HepG2 (cell line): Measurements from ENCODE around the gene FSHB. TPM values are rescaled to one million over a fixed set of nuclear protein-coding genes. Genes with fewer than 3 reads are reported as not detected.
A peak's percentile ranks its signal among the peaks of the same experiment; 100 is the strongest.
"Not testable (repeated sequence)": the region's sequence is repeated elsewhere in the genome, so short reads cannot be mapped to it uniquely, and the experiment has no call there.

Experiments used
- ATAC-seq: fragments of 200-7000 bp; cut with Tn5 transposase; 3 replicates; pipeline ENCODE4 v1.9.1; 2020; ENCODE audit warnings: mild to moderate bottlenecking, moderate library complexity
- BruUV-seq: library from RNA; stranded (reverse); fragments of 400-500 nt; replicated peaks from 2 replicates; lab custom pipeline; 2021; lab: Mats Ljungman, UMichigan
- CTCF ChIA-PET: fragments of 300-600 bp; formaldehyde crosslinking; extraction: SDS; loops from one replicate; lab custom pipeline; 2021; ENCODE audit warnings: low total read pairs, inconsistent platforms, low intra/inter-chr PET ratio; lab: Yijun Ruan, JAX
- POLR2A ChIA-PET: fragments of 350-600 bp; sonication (Branson Sonifier 250); formaldehyde crosslinking; loops from one replicate; lab custom pipeline; 2020; ENCODE audit warnings: antibody characterized with exemption, inconsistent platforms; lab: Yijun Ruan, JAX
- DNase-seq: peaks from one replicate; pipeline ENCODE4 v3.0.0-alpha.2; 2015; ENCODE audit warnings: low spot score
- FAIRE-seq: peaks from 3 replicates; lab custom pipeline; 2011; peaks lifted over from hg19 to GRCh38; lab: Jason Lieb, UNC
- H2AFZ ChIP-seq: one replicate; pipeline ENCODE4 v1.6.1; 2011; ENCODE audit warnings: low read length, inconsistent platforms
- H3K27ac ChIP-seq: fragments of 300-600 bp; 3 replicates; pipeline ENCODE4 v1.8.0; 2011; ENCODE audit warnings: mixed run types, mild to moderate bottlenecking, mixed read lengths, low read length, inconsistent platforms; ENCODE audit not compliant: insufficient read depth; ENCODE audit errors: extremely low read length
- H3K27me3 ChIP-seq, 2 experiments: fragments of 200-600 bp in 1 of 2; 2 replicates in 1 of 2; 3 replicates in 1 of 2; pipeline versions ENCODE4 v1.6.0 to v1.8.0; 2011; ENCODE audit warnings: low read length in 2 of 2, mild to moderate bottlenecking in 2 of 2, moderate library complexity in 2 of 2, inconsistent platforms in 1 of 2; ENCODE audit not compliant: insufficient read depth in 2 of 2, control insufficient read depth in 1 of 2
- H3K36me3 ChIP-seq, 2 experiments: fragments of 200-600 bp in 1 of 2; replicated peaks in 1 of 2; 2 replicates in 1 of 2; 3 replicates in 1 of 2; pipeline versions ENCODE4 v1.5.1 to v1.8.0; 2011; ENCODE audit warnings: low read length in 2 of 2, inconsistent platforms in 1 of 2; ENCODE audit not compliant: insufficient read depth in 2 of 2, control insufficient read depth in 1 of 2
- H3K4me1 ChIP-seq: 2 replicates; pipeline ENCODE4 v1.5.1; 2012; ENCODE audit warnings: low read length, inconsistent platforms; ENCODE audit not compliant: insufficient read depth
- H3K4me2 ChIP-seq: 2 replicates; pipeline ENCODE4 v1.6.0; 2011; ENCODE audit warnings: low read depth, low read length, inconsistent platforms
- H3K4me3 ChIP-seq, 3 experiments: fragments of 200-600 bp in 1 of 3; sonication (generic), shearing (Covaris generic) in 1 of 3; replicated peaks in 1 of 3; 2 replicates each; pipeline ENCODE4 v1.5.1; 2011 to 2016; ENCODE audit warnings: low read length in 3 of 3, inconsistent platforms in 2 of 3, low read depth in 2 of 3, mild to moderate bottlenecking in 2 of 3, control low read depth in 1 of 3, mixed read lengths in 1 of 3; ENCODE audit not compliant: insufficient read depth in 1 of 3
- H3K79me2 ChIP-seq: one replicate; pipeline ENCODE4 v1.6.1; 2011; ENCODE audit warnings: low read length, inconsistent platforms; ENCODE audit not compliant: insufficient read depth
- H3K9ac ChIP-seq: 2 replicates; pipeline ENCODE4 v1.6.0; 2011; ENCODE audit warnings: mild to moderate bottlenecking, low read depth, low read length, inconsistent platforms; ENCODE audit not compliant: insufficient read depth
- H3K9me3 ChIP-seq: 2 replicates; pipeline ENCODE4 v1.5.1; 2012; ENCODE audit warnings: mild to moderate bottlenecking, low read length
- H4K20me1 ChIP-seq: 2 replicates; pipeline ENCODE4 v1.6.0; 2011; ENCODE audit warnings: inconsistent platforms, mild to moderate bottlenecking, low read length, moderate library complexity; ENCODE audit not compliant: insufficient read depth
- ATM ChIP-seq: fragments of 450-650 bp; IDR thresholded peaks from 2 replicates; pipeline ENCODE4 v1.7.1; 2017; ENCODE audit warnings: mild to moderate bottlenecking, borderline replicate concordance
- CTCF ChIP-seq: sonication (generic); formaldehyde crosslinking; IDR thresholded peaks from 2 replicates; pipeline ENCODE4 v1.5.0; 2020; ENCODE audit warnings: mild to moderate bottlenecking, missing genetic modification reagents, moderate library complexity
- FOXA3 ChIP-seq: IDR thresholded peaks from 2 replicates; pipeline ENCODE4 v1.6.1; 2016; ENCODE audit warnings: missing genetic modification reagents, missing compliant biosample characterization
- FOXJ3 ChIP-seq: sonication (generic); formaldehyde crosslinking; IDR thresholded peaks from 2 replicates; pipeline ENCODE4 v1.4.0; 2020; ENCODE audit warnings: missing genetic modification reagents, mild to moderate bottlenecking, borderline replicate concordance
- SALL1 ChIP-seq: sonication (generic); formaldehyde crosslinking; IDR thresholded peaks from 2 replicates; pipeline ENCODE4 v1.8.0; 2022; ENCODE audit warnings: mild to moderate bottlenecking, missing genetic modification reagents
- TEF ChIP-seq: sonication (generic); formaldehyde crosslinking; IDR thresholded peaks from 2 replicates; pipeline ENCODE4 v1.5.0; 2020; ENCODE audit warnings: missing genetic modification reagents
- TIGD3 ChIP-seq: sonication (generic); formaldehyde crosslinking; IDR thresholded peaks from 2 replicates; pipeline ENCODE4 v1.5.1; 2020; ENCODE audit warnings: mild to moderate bottlenecking, missing genetic modification reagents, borderline replicate concordance
- ZNF296 ChIP-seq: sonication (generic); formaldehyde crosslinking; conservative IDR thresholded peaks from 2 replicates; pipeline ENCODE4 v1.5.0; 2020; ENCODE audit warnings: mild to moderate bottlenecking, missing genetic modification reagents
- ZNF574 ChIP-seq: sonication (generic); formaldehyde crosslinking; IDR thresholded peaks from 2 replicates; pipeline ENCODE4 v1.4.0; 2020; ENCODE audit warnings: missing genetic modification reagents
- WGBS: methylation state at CpG from one replicate; pipeline ENCODE4 v1.1.6; 2017; ENCODE audit warnings: low lambda C conversion rate; 5-methylcytosine and 5-hydroxymethylcytosine counted together
- in situ Hi-C: cut with HindIII; loops from 2 replicates; pipeline ENCODE4 v1.10.0; 2017; ENCODE audit warnings: low pct_unique_long_range_greater_than_20kb; ENCODE audit not compliant: extremely low pct_ligation_motif_present
- intact Hi-C: fragments of 100-400 bp; cut with micrococcal nuclease; formaldehyde crosslinking; loops from one replicate; pipeline ENCODE4 v1.10.0; 2022; ENCODE audit not compliant: unreplicated experiment
- polyA plus RNA-seq, 8 experiments: library from polyadenylated mRNA; depleted of rRNA in 3 of 8; stranded (reverse) in 7 of 8; unstranded in 1 of 8; fragments of >200 nt; fragmentation: Illumina TruSeq in 4 of 8; extraction: Trizol in 4 of 8; gene quantifications; 2 replicates each; pipeline versions ENCODE4 v1.2.1 to v1.2.3, GENCODE V29; 2011 to 2016; ENCODE audit warnings: low read depth in 4 of 8, missing spikeins in 1 of 8, mixed read lengths in 1 of 8; ENCODE audit not compliant: insufficient read depth in 1 of 8
- total RNA-seq, 5 experiments: library from RNA; depleted of rRNA; stranded (reverse); fragments of >200 nt; fragmentation: Illumina TruSeq; extraction: Trizol; gene quantifications; 2 replicates each; pipeline ENCODE4 v1.2.3, GENCODE V29; 2016; ENCODE audit warnings: low read depth in 1 of 5

FSHB gene
- total and polyA plus RNA-seq, 2 of the 13 experiments (the other 11 are each of a cell fraction or from before 2014, with no cell fraction given) = not detected

DNA sequence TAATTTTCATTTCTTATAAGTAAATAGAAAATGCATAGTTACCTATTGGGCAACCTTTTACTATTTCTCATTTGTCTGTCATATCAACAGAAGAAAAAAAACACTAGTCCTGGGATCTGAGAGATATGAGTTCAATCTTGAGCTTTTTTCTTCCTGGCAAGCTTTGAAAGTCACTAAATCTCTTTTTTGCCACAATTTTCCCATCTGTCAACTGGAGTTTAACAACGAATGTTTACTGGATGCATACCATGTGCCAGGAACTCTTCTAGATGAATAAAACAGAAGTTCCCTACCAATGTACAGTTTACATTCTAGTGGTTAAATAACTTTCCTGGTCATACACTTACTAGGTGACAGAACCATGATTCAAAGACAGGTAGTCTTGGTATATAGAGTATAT, 31.0 kb downstream of the FSHB start:
- WGBS = 0% methylated on average over 1 of the region's 1 CpG
- BruUV-seq = no TSS peak
- intact Hi-C loops = no loop called here

DNA sequence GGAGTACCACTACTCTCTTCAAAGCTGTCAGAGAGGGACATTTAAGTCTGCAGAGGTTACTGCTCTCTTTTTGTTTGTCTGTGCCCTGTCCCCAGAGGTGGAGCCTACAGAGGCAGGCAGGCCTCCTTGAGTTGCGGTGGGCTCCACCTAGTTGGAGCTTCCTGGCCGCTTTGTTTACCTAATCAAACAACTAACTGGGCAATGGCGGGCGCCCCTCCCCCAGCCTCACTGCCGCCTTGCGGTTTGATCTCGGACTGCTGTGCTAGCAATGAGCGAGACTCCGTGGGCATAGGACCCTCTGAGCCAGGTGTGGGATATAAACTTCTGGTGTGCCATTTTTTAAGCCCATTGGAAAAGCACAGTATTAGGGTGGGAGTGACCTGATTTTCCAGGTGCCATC, 37.8 kb downstream of the FSHB start:
- H3K36me3 ChIP-seq, POLR2A ChIA-PET, ATAC-seq, H3K4me3 ChIP-seq, FAIRE-seq, H3K79me2 ChIP-seq, H2AFZ ChIP-seq, H4K20me1 ChIP-seq, CTCF ChIA-PET, H3K27ac ChIP-seq, H3K4me1 ChIP-seq, H3K9me3 ChIP-seq, in situ Hi-C loops, BruUV-seq, H3K27me3 ChIP-seq, H3K9ac ChIP-seq, DNase-seq, intact Hi-C loops: not testable (repeated sequence)
- peak overlapping the region; percentile 27; the same call in 1 of the 2 replicates for H3K4me2 ChIP-seq
- 0% methylated on average over 5 of the region's 9 CpGs for WGBS
- TF ChIP-seq ZNF574 (CRISPR knock-in tag) (peak; percentile 24; the same call in 1 of the 2 replicates), FOXJ3 (CRISPR knock-in tag) (peak; percentile 31; the same call in 1 of the 2 replicates), FOXA3 (CRISPR knock-in tag) (peak; percentile 78), CTCF (CRISPR knock-in tag) (peak; percentile 19; the same call in 1 of the 2 replicates), SALL1 (CRISPR knock-in tag) (peak; percentile 33; the same call in 1 of the 2 replicates)

More for the DNA sequence above, 31.0 kb downstream of the FSHB start:
- no peaks in the 10 kb centered on the region for H3K79me2 ChIP-seq
- no peaks in the 10 kb centered on the region for H4K20me1 ChIP-seq
- ChIA-PET CTCF (no interaction called here), POLR2A (no interaction called here)
- no peak for DNase-seq
- no peaks in the 10 kb centered on the region for H3K27me3 ChIP-seq
- H3K27ac ChIP-seq = no peak overlapping the region
- no peak overlapping the region for H2AFZ ChIP-seq
- no peak overlapping the region for H3K4me3 ChIP-seq
- no peak overlapping the region for H3K9ac ChIP-seq
- H3K4me1 ChIP-seq = no peaks in the 10 kb centered on the region
- no peaks in the 10 kb centered on the region for H3K9me3 ChIP-seq
- no peak overlapping the region for H3K4me2 ChIP-seq
- in situ Hi-C loops = no loop called here
- no peak for FAIRE-seq
- TF ChIP-seq TEF (no peak), TIGD3 (CRISPR knock-in tag) (no peak), ZNF296 (CRISPR knock-in tag) (no peak), ATM (no peak)
- ATAC-seq = no peak
- H3K36me3 ChIP-seq = no peaks in the 10 kb centered on the region
